ENCODE measurements around the gene ATP2B1.
"Not testable (repeated sequence)": the region's sequence is repeated elsewhere in the genome, so short reads cannot be mapped to it uniquely, and the experiment has no call there.

Gene ATP2B1

GRCh38 chr12:89708565-89709156 lies at the start of gene ATP2B1:
TSS of gene ATP2B1 (minus strand) at chr12:89708838. CDS start at chr12:89655886, 52,952 bp downstream.
- H3K27ac ChIP-seq: peak within 1 kb of the TSS; percentile 86 to 99 (median 96)
- H3K4me3 ChIP-seq: peak within 1 kb of the TSS; percentile 55 to 96 (median 80)

- not testable (repeated sequence) for H3K4me3 ChIP-seq
- H3K27ac ChIP-seq: peak overlapping the region in 1 of 21 experiments; percentile 59
Observed at GRCh38 chr12:89757987-89758386, 49.3 kb upstream of the ATP2B1 start.

GRCh38 chr12:89756585-89757398 lies 48.2 kb upstream of the ATP2B1 start:
- Histone ChIP-seq H3K27ac (peak overlapping the region in 17 of 21 experiments; percentile 31 to 78 (median 53)), H3K4me3 (no peak overlapping the region)

- Histone ChIP-seq H3K4me3 (no peak overlapping the region), H3K27ac (peak overlapping the region in 14 of 21 experiments; percentile 1 to 73 (median 46))
Observed at GRCh38 chr12:89756194-89756584, 47.6 kb upstream of the ATP2B1 start.

GRCh38 chr12:89753997-89754396 lies 45.4 kb upstream of the ATP2B1 start:
- no peak overlapping the region for H3K4me3 ChIP-seq
- H3K27ac ChIP-seq: no peak overlapping the region

GRCh38 chr12:89752341-89752740 lies 43.7 kb upstream of the ATP2B1 start:
- H3K4me3 ChIP-seq: no peak overlapping the region
- H3K27ac ChIP-seq: no peak overlapping the region

GRCh38 chr12:89750389-89751351 lies 42.0 kb upstream of the ATP2B1 start:
- H3K4me3 ChIP-seq: no peak overlapping the region
- H3K27ac ChIP-seq: no peak overlapping the region

- no peak overlapping the region for H3K27ac ChIP-seq
- H3K4me3 ChIP-seq: no peak overlapping the region
Observed at GRCh38 chr12:89748791-89749190, 40.2 kb upstream of the ATP2B1 start.

GRCh38 chr12:89745286-89745685 lies 36.6 kb upstream of the ATP2B1 start:
- H3K27ac ChIP-seq: no peak overlapping the region
- no peak overlapping the region for H3K4me3 ChIP-seq

GRCh38 chr12:89742337-89743022 lies 33.8 kb upstream of the ATP2B1 start:
- H3K27ac ChIP-seq: no peak overlapping the region
- no peak overlapping the region for H3K4me3 ChIP-seq

- Histone ChIP-seq H3K4me3 (no peak overlapping the region), H3K27ac (no peak overlapping the region)
Observed at GRCh38 chr12:89740943-89741342, 32.3 kb upstream of the ATP2B1 start.

- Histone ChIP-seq H3K27ac (no peak overlapping the region), H3K4me3 (no peak overlapping the region)
Observed at GRCh38 chr12:89736995-89737394, 28.4 kb upstream of the ATP2B1 start.

- H3K27ac ChIP-seq: no peak overlapping the region
- no peak overlapping the region for H3K4me3 ChIP-seq
Observed at GRCh38 chr12:89733579-89734201, 25.1 kb upstream of the ATP2B1 start.

- H3K4me3 ChIP-seq: no peak overlapping the region
- H3K27ac ChIP-seq: peak overlapping the region in 6 of 21 experiments; percentile 10 to 71 (median 56)
Observed at GRCh38 chr12:89732522-89732921, 23.9 kb upstream of the ATP2B1 start.

GRCh38 chr12:89731614-89732013 lies 23.0 kb upstream of the ATP2B1 start:
- Histone ChIP-seq H3K27ac (peak overlapping the region in 4 of 21 experiments; percentile 36 to 71 (median 62)), H3K4me3 (no peak overlapping the region)

- Histone ChIP-seq H3K27ac (peak overlapping the region in 4 of 21 experiments; percentile 36 to 71 (median 52)), H3K4me3 (no peak overlapping the region)
Observed at GRCh38 chr12:89731089-89731488, 22.5 kb upstream of the ATP2B1 start.

- Histone ChIP-seq H3K27ac (no peak overlapping the region), H3K4me3 (no peak overlapping the region)
Observed at GRCh38 chr12:89729946-89730459, 21.4 kb upstream of the ATP2B1 start.

GRCh38 chr12:89723276-89723675 lies 14.6 kb upstream of the ATP2B1 start:
- H3K4me3 ChIP-seq: no peak overlapping the region
- no peak overlapping the region for H3K27ac ChIP-seq

Data from skin epidermis (tissue), 12 donors.